AG04449 (cell line): ENCODE results near the gene TMEM140.

Source experiments
- CTCF ChIA-PET: fragments of 350-600 bp; formaldehyde crosslinking; extraction: SDS; loops from one replicate; lab custom pipeline; 2021; ENCODE audit warnings: antibody characterized with exemption; lab: Yijun Ruan, JAX
- POLR2A ChIA-PET: fragments of 400-600, 350-600 bp; formaldehyde crosslinking; extraction: SDS; loops from one replicate; lab custom pipeline; 2020; ENCODE audit warnings: antibody characterized with exemption, inconsistent platforms; lab: Yijun Ruan, JAX
- DNase-seq: peaks from one replicate; pipeline ENCODE4 v3.0.0-alpha.2; 2010; ENCODE audit warnings: low read depth, low spot score
- H3K4me3 ChIP-seq: 2 replicates; pipeline ENCODE4 v1.5.1; 2011; ENCODE audit warnings: low read depth, mild to moderate bottlenecking, control low read depth, low read length
- CTCF ChIP-seq: IDR thresholded peaks from one replicate; pipeline ENCODE4 v1.5.1; 2011; ENCODE audit warnings: mild to moderate bottlenecking, moderate library complexity, low read length, control low read depth, inconsistent platforms; ENCODE audit not compliant: insufficient read depth; ENCODE audit errors: missing control alignments

TMEM140 gene

GRCh38 chr7:135181929-135182678, 34.2 kb downstream of the TMEM140 start:
- CTCF ChIA-PET = interaction anchor here (1.0 to 5.7 kb wide), 3 partner anchors 7 to 12 kb away, joined by 3 to 29 read pairs (median 3); partner anchors contain the start of gene CYREN
- TF ChIP-seq CTCF = no peak
- POLR2A ChIA-PET = no interaction called here
- H3K4me3 ChIP-seq = no peak overlapping the region
- no peak for DNase-seq

- no peak for TF ChIP-seq CTCF
- DNase-seq = no peak
- CTCF ChIA-PET = interaction anchor here (5.7 kb wide), 1 partner anchor 14 kb away, joined by 29 read pairs; the partner anchor contains the start of gene CYREN
- POLR2A ChIA-PET = no interaction called here
- H3K4me3 ChIP-seq = no peak overlapping the region
Observed at GRCh38 chr7:135183478-135183877, 35.6 kb downstream of the TMEM140 start.

DNA sequence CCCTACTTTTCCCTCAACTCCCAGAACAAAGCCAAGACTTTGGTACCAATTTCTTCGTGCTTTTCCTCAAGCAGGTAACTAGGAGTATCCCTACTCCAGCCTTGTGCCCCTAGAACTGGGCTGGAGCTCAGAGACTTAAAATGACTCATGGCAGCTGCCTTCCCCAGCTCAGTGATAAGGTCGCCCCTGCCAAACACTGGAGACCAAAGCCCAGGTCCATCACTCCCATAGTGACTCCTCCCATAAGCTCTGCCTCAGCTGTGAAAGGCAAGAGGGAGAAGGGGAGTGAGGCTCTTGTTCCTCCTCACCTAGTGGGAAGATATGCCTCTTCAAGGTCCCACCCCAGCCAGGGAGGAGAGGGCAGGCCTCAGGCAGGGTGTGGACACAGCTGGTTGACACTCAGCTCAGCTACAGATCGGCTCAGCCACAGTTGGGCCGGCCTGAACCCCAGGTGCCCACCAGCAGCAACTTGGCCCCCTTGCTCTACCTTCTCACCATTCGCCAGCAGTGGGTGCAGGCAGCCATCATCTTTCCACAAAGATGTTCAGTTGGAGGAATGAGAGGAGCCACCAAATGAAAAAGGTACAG, 36.5 kb downstream of the TMEM140 start:
- TF ChIP-seq CTCF = no peak
- ChIA-PET POLR2A (no interaction called here), CTCF (no interaction called here)
- H3K4me3 ChIP-seq = no peak overlapping the region
- no peak for DNase-seq

GRCh38 chr7:135185471-135186260, 37.8 kb downstream of the TMEM140 start:
- no peak for DNase-seq
- CTCF ChIA-PET = no interaction called here
- POLR2A ChIA-PET = no interaction called here
- H3K4me3 ChIP-seq = no peak overlapping the region
- no peak for TF ChIP-seq CTCF

- no peak for TF ChIP-seq CTCF
- no peak overlapping the region for H3K4me3 ChIP-seq
- CTCF ChIA-PET = no interaction called here
- POLR2A ChIA-PET = no interaction called here
- no peak for DNase-seq
Observed at GRCh38 chr7:135186261-135186540, 38.3 kb downstream of the TMEM140 start.

GRCh38 chr7:135186841-135187253, 39.0 kb downstream of the TMEM140 start:
- DNase-seq = no peak
- CTCF ChIA-PET = no interaction called here
- POLR2A ChIA-PET = no interaction called here
- no peak for TF ChIP-seq CTCF
- H3K4me3 ChIP-seq = no peak overlapping the region
